HepG2 (cell line): ENCODE data around the gene TM4SF1. TPM values are rescaled to one million over a fixed set of nuclear protein-coding genes. Genes with fewer than 3 reads are reported as not detected.

Experiments
- CREB1 ChIP-seq, 2 experiments: fragments of 450-650 bp in 1 of 2; IDR thresholded peaks; 2 replicates each; pipeline ENCODE4 v1.6.1; 2016 to 2017; ENCODE audit warnings: control low read depth in 1 of 2, mild to moderate bottlenecking in 1 of 2, missing compliant biosample characterization in 1 of 2, missing genetic modification characterization in 1 of 2
- DNMT3B ChIP-seq: conservative IDR thresholded peaks from 2 replicates; pipeline ENCODE4 v1.6.1; 2016; ENCODE audit warnings: missing biosample characterization, control low read depth
- FOXA1 ChIP-seq, 2 experiments: fragments of 450-650 bp in 1 of 2; sonication (generic) in 1 of 2; formaldehyde crosslinking in 1 of 2; IDR thresholded peaks; 2 replicates each; pipeline versions ENCODE4 v1.4.0 to v1.6.1; 2016 to 2020; ENCODE audit warnings: missing genetic modification reagents in 1 of 2
- HDAC2 ChIP-seq: sonication (generic); formaldehyde crosslinking; IDR thresholded peaks from 2 replicates; pipeline ENCODE4 v1.4.0; 2020; ENCODE audit warnings: missing genetic modification reagents
- IRX3 ChIP-seq: sonication (generic); formaldehyde crosslinking; IDR thresholded peaks from 2 replicates; pipeline ENCODE4 v1.8.1; 2023; ENCODE audit warnings: mild to moderate bottlenecking, low read depth, missing genetic modification reagents, borderline replicate concordance
- KLF9 ChIP-seq: IDR thresholded peaks from 2 replicates; pipeline ENCODE4 v1.6.1; 2016; ENCODE audit warnings: low read depth
- NONO ChIP-seq, 2 experiments: fragments of 450-650 bp in 1 of 2; sonication (generic) in 1 of 2; formaldehyde crosslinking in 1 of 2; IDR thresholded peaks in 1 of 2; conservative IDR thresholded peaks in 1 of 2; 2 replicates each; pipeline versions ENCODE4 v1.6.1 to v1.8.0; 2017 to 2022; ENCODE audit warnings: mild to moderate bottlenecking in 1 of 2, missing genetic modification reagents in 1 of 2, moderate library complexity in 1 of 2
- PCBP1 ChIP-seq: fragments of 200-400 bp; formaldehyde crosslinking; IDR thresholded peaks from 2 replicates; pipeline ENCODE4 v1.6.1; 2017; ENCODE audit warnings: mild to moderate bottlenecking, low read depth, low read length, borderline replicate concordance
- RFX3 ChIP-seq: IDR thresholded peaks from 2 replicates; pipeline ENCODE4 v1.6.1; 2016; ENCODE audit warnings: missing biosample characterization, missing genetic modification reagents
- SAFB2 ChIP-seq: sonication (generic); formaldehyde crosslinking; IDR thresholded peaks from 2 replicates; pipeline ENCODE4 v1.5.1; 2020; ENCODE audit warnings: missing genetic modification reagents, low read depth, mild to moderate bottlenecking, borderline replicate concordance
- SOX13 ChIP-seq, 3 experiments: fragments of 450-650 bp in 1 of 3; sonication (generic) in 1 of 3; formaldehyde crosslinking in 1 of 3; IDR thresholded peaks in 2 of 3; conservative IDR thresholded peaks in 1 of 3; 2 replicates each; pipeline versions ENCODE4 v1.5.0 to v1.6.1; 2016 to 2020; ENCODE audit warnings: antibody characterized with exemption in 1 of 3, mild to moderate bottlenecking in 1 of 3, missing compliant biosample characterization in 1 of 3, missing genetic modification reagents in 1 of 3, moderate library complexity in 1 of 3
- SP140L ChIP-seq: sonication (generic); formaldehyde crosslinking; IDR thresholded peaks from 2 replicates; pipeline ENCODE4 v1.4.0; 2020; ENCODE audit warnings: missing genetic modification reagents, borderline replicate concordance
- TBL1XR1 ChIP-seq: fragments of 150-350 bp; IDR thresholded peaks from 2 replicates; pipeline ENCODE4 v1.6.1; 2014; ENCODE audit warnings: borderline replicate concordance, low read length; ENCODE audit not compliant: partially characterized antibody
- TEAD3 ChIP-seq: optimal IDR thresholded peaks from 2 replicates; pipeline ENCODE3; 2016; ENCODE audit warnings: borderline replicate concordance
- THYN1 ChIP-seq: sonication (generic); formaldehyde crosslinking; IDR thresholded peaks from 2 replicates; pipeline ENCODE4 v1.8.1; 2023; ENCODE audit warnings: low read depth, mild to moderate bottlenecking, moderate library complexity, missing genetic modification reagents, borderline replicate concordance
- ZNF20 ChIP-seq: sonication (generic); formaldehyde crosslinking; IDR thresholded peaks from 2 replicates; pipeline ENCODE4 v1.4.0; 2020; ENCODE audit warnings: mild to moderate bottlenecking, moderate library complexity, missing genetic modification reagents
- ZNF296 ChIP-seq: sonication (generic); formaldehyde crosslinking; conservative IDR thresholded peaks from 2 replicates; pipeline ENCODE4 v1.5.0; 2020; ENCODE audit warnings: mild to moderate bottlenecking, missing genetic modification reagents
- ZNF484 ChIP-seq: sonication (generic); formaldehyde crosslinking; IDR thresholded peaks from 2 replicates; pipeline ENCODE4 v1.5.1; 2020; ENCODE audit warnings: mild to moderate bottlenecking, low read depth, missing genetic modification reagents, borderline replicate concordance
- ZNF562 ChIP-seq: sonication (generic); formaldehyde crosslinking; IDR thresholded peaks from 2 replicates; pipeline ENCODE4 v1.8.0; 2022; ENCODE audit warnings: missing genetic modification reagents, borderline replicate concordance
- ZNF563 ChIP-seq: sonication (generic); formaldehyde crosslinking; IDR thresholded peaks from 2 replicates; pipeline ENCODE4 v1.8.0; 2022; ENCODE audit warnings: mild to moderate bottlenecking, moderate library complexity, missing genetic modification reagents
- ZNF674 ChIP-seq: sonication (generic); formaldehyde crosslinking; IDR thresholded peaks from 2 replicates; pipeline ENCODE4 v1.5.0; 2020; ENCODE audit warnings: low read depth, mild to moderate bottlenecking, missing genetic modification reagents
- ZNF766 ChIP-seq: sonication (generic); formaldehyde crosslinking; IDR thresholded peaks from 2 replicates; pipeline ENCODE4 v1.5.0; 2020; ENCODE audit warnings: missing genetic modification reagents, borderline replicate concordance
- ZNF775 ChIP-seq: sonication (generic); formaldehyde crosslinking; IDR thresholded peaks from 2 replicates; pipeline ENCODE4 v1.4.0; 2020; ENCODE audit warnings: missing genetic modification reagents, mild to moderate bottlenecking, moderate library complexity, borderline replicate concordance
- polyA plus RNA-seq, 8 experiments: library from polyadenylated mRNA; depleted of rRNA in 3 of 8; stranded (reverse) in 7 of 8; unstranded in 1 of 8; fragments of >200 nt; fragmentation: Illumina TruSeq in 4 of 8; extraction: Trizol in 4 of 8; gene quantifications; 2 replicates each; pipeline versions ENCODE4 v1.2.1 to v1.2.3, GENCODE V29; 2011 to 2016; ENCODE audit warnings: low read depth in 4 of 8, missing spikeins in 1 of 8, mixed read lengths in 1 of 8; ENCODE audit not compliant: insufficient read depth in 1 of 8
- total RNA-seq, 5 experiments: library from RNA; depleted of rRNA; stranded (reverse); fragments of >200 nt; fragmentation: Illumina TruSeq; extraction: Trizol; gene quantifications; 2 replicates each; pipeline ENCODE4 v1.2.3, GENCODE V29; 2016; ENCODE audit warnings: low read depth in 1 of 5
- TF ChIP-seq, protein P1 (sequence below): sonication (generic); formaldehyde crosslinking; IDR thresholded peaks from 2 replicates; pipeline ENCODE4 v1.8.1; 2023; ENCODE audit warnings: missing genetic modification reagents, mild to moderate bottlenecking, borderline replicate concordance
- TF ChIP-seq, protein P2 (sequence below): sonication (generic); formaldehyde crosslinking; conservative IDR thresholded peaks from 2 replicates; pipeline ENCODE4 v1.4.0; 2020; ENCODE audit warnings: missing genetic modification reagents
- TF ChIP-seq, protein P3 (sequence below): sonication (generic); formaldehyde crosslinking; IDR thresholded peaks from 2 replicates; pipeline ENCODE4 v1.5.0; 2020; ENCODE audit warnings: mild to moderate bottlenecking, missing genetic modification reagents, moderate library complexity

Gene TM4SF1
- total and polyA plus RNA-seq, 2 of the 13 experiments (the other 11 are each of a cell fraction or from before 2014, with no cell fraction given) = 431 to 1,359 TPM

DNA sequence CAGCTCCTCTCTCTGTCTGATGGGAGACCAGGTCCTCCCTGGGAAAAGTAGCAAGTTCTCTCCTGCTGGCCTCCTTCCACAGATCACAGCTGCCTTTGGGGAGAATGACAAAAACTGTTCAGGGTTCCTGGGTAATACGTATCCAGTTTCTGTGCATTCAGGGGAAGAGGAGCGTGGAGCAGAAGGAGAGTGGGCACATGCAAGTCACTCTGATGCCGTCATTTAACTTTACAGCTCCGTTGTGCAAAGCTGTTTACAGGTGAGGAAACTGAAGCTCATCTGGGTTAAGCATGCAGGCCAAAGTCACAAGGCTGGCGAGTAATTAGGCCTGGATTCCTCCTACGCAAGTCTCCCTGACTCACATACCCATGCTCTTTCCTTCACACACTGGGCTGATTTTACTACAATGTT lies 7.5 kb upstream of the TM4SF1 start (continued):
- no peak for TF ChIP-seq TEAD3 (CRISPR knock-in tag)
- no peak for TF ChIP-seq NONO (IDR thresholded peaks at IDR 0.05)
- TF ChIP-seq NONO (CRISPR knock-in tag; conservative IDR thresholded peaks at IDR 0.05) = 0 out of 2 replicates have a peak, but pooled peaks have one; percentile 33
- no peak for TF ChIP-seq RFX3 (CRISPR knock-in tag)
- 0 out of 2 replicates have a peak, but pooled peaks have one; percentile 10 for TF ChIP-seq DNMT3B
- no peak for TF ChIP-seq KLF9 (CRISPR knock-in tag)
- no peak for TF ChIP-seq SOX13 (IDR thresholded peaks at IDR 0.05)
- TF ChIP-seq SOX13 (CRISPR knock-in tag; conservative IDR thresholded peaks at IDR 0.05 in 1 of 2, IDR thresholded peaks at IDR 0.05 in 1 of 2) = peak in 1 of 2 experiments; percentile 26; a peak in 1 of 4 replicates
- TF ChIP-seq HDAC2 (CRISPR knock-in tag) = no peak
- peak; percentile 21 for TF ChIP-seq TBL1XR1
- no peak; the same call in 1 of the 2 replicates for TF ChIP-seq ZNF775 (CRISPR knock-in tag)
- TF ChIP-seq ZNF484 (CRISPR knock-in tag) = no peak
- TF ChIP-seq PCBP1 = no peak
- TF ChIP-seq ZNF562 (CRISPR knock-in tag) = no peak
- TF ChIP-seq ZNF296 (CRISPR knock-in tag) = no peak
- TF ChIP-seq, protein P1, sequence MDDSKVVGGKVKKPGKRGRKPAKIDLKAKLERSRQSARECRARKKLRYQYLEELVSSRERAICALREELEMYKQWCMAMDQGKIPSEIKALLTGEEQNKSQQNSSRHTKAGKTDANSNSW = no peak
- TF ChIP-seq CREB1 (IDR thresholded peaks at IDR 0.05) = no peak; the same call in 1 of the 2 replicates
- TF ChIP-seq CREB1 (CRISPR knock-in tag; IDR thresholded peaks at IDR 0.05) = no peak
- no peak for TF ChIP-seq SAFB2 (CRISPR knock-in tag)
- TF ChIP-seq, protein P2, sequence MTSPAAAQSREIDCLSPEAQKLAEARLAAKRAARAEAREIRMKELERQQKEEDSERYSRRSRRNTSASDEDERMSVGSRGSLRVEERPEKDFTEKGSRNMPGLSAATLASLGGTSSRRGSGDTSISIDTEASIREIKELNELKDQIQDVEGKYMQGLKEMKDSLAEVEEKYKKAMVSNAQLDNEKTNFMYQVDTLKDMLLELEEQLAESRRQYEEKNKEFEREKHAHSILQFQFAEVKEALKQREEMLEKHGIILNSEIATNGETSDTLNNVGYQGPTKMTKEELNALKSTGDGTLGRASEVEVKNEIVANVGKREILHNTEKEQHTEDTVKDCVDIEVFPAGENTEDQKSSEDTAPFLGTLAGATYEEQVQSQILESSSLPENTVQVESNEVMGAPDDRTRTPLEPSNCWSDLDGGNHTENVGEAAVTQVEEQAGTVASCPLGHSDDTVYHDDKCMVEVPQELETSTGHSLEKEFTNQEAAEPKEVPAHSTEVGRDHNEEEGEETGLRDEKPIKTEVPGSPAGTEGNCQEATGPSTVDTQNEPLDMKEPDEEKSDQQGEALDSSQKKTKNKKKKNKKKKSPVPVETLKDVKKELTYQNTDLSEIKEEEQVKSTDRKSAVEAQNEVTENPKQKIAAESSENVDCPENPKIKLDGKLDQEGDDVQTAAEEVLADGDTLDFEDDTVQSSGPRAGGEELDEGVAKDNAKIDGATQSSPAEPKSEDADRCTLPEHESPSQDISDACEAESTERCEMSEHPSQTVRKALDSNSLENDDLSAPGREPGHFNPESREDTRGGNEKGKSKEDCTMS = no peak
- no peak for TF ChIP-seq ZNF674
- no peak for TF ChIP-seq FOXA1 (IDR thresholded peaks at IDR 0.05)
- peak; percentile 64 for TF ChIP-seq FOXA1 (CRISPR knock-in tag; IDR thresholded peaks at IDR 0.05)
- TF ChIP-seq, protein P3, sequence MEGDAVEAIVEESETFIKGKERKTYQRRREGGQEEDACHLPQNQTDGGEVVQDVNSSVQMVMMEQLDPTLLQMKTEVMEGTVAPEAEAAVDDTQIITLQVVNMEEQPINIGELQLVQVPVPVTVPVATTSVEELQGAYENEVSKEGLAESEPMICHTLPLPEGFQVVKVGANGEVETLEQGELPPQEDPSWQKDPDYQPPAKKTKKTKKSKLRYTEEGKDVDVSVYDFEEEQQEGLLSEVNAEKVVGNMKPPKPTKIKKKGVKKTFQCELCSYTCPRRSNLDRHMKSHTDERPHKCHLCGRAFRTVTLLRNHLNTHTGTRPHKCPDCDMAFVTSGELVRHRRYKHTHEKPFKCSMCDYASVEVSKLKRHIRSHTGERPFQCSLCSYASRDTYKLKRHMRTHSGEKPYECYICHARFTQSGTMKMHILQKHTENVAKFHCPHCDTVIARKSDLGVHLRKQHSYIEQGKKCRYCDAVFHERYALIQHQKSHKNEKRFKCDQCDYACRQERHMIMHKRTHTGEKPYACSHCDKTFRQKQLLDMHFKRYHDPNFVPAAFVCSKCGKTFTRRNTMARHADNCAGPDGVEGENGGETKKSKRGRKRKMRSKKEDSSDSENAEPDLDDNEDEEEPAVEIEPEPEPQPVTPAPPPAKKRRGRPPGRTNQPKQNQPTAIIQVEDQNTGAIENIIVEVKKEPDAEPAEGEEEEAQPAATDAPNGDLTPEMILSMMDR (CRISPR knock-in tag) = no peak
- no peak for TF ChIP-seq SP140L
- no peak for TF ChIP-seq ZNF563 (CRISPR knock-in tag)
- TF ChIP-seq THYN1 (CRISPR knock-in tag) = no peak
- TF ChIP-seq IRX3 (CRISPR knock-in tag) = no peak
- no peak for TF ChIP-seq ZNF766
- no peak for TF ChIP-seq ZNF20 (CRISPR knock-in tag)
